Fibroblast of skin of back (primary cell): ENCODE data around the gene CNOT10.
"Not testable (repeated sequence)": the region's sequence is repeated elsewhere in the genome, so short reads cannot be mapped to it uniquely, and the experiment has no call there.

Experiments
- DNase-seq: peaks from one replicate; pipeline ENCODE4 v3.0.0-alpha.2; 2013

CNOT10 gene

GRCh38 chr3:32759342-32759741, 74.4 kb downstream of the CNOT10 start:
- DNase-seq: no peak

- DNase-seq: no peak
Observed at GRCh38 chr3:32764481-32764880, 79.5 kb downstream of the CNOT10 start.

- DNase-seq: no peak
Observed at GRCh38 chr3:32778389-32778788, 93.4 kb downstream of the CNOT10 start.

GRCh38 chr3:32780071-32780734, 95.2 kb downstream of the CNOT10 start:
- no peak for DNase-seq

GRCh38 chr3:32780735-32781210, 95.8 kb downstream of the CNOT10 start:
- DNase-seq: peak; percentile 69

GRCh38 chr3:32781211-32781968, 96.4 kb downstream of the CNOT10 start:
- peak; percentile 81 for DNase-seq

GRCh38 chr3:32781969-32782270, 96.9 kb downstream of the CNOT10 start:
- DNase-seq: not testable (repeated sequence)

- DNase-seq: no peak
Observed at GRCh38 chr3:32782407-32782806, 97.4 kb downstream of the CNOT10 start.

GRCh38 chr3:32791833-32792232, 106.8 kb downstream of the CNOT10 start:
- DNase-seq: no peak

GRCh38 chr3:32794487-32795308, 109.7 kb downstream of the CNOT10 start:
- DNase-seq: no peak

GRCh38 chr3:32796384-32796950, 111.5 kb downstream of the CNOT10 start:
- DNase-seq: not testable (repeated sequence)

GRCh38 chr3:32797776-32798175, 112.8 kb downstream of the CNOT10 start:
- no peak for DNase-seq

GRCh38 chr3:32801440-32801839, 116.5 kb downstream of the CNOT10 start:
- not testable (repeated sequence) for DNase-seq

GRCh38 chr3:32813180-32813579, 128.2 kb downstream of the CNOT10 start:
- no peak for DNase-seq

GRCh38 chr3:32814361-32814760, 129.4 kb downstream of the CNOT10 start:
- DNase-seq: no peak

- DNase-seq: no peak
Observed at GRCh38 chr3:32815841-32816438, 131.0 kb downstream of the CNOT10 start.

- DNase-seq: no peak
Observed at GRCh38 chr3:32816439-32817256, 131.7 kb downstream of the CNOT10 start.

GRCh38 chr3:32817257-32817557, 132.2 kb downstream of the CNOT10 start:
- DNase-seq: no peak

- DNase-seq: peak; percentile 9
Observed at GRCh38 chr3:32817558-32818228, 132.7 kb downstream of the CNOT10 start, which contains the start of gene TRIM71. TRIM71 (plus strand) TSS chr3:32817997; CDS start chr3:32818081, 84 bp downstream.

GRCh38 chr3:32818229-32818969, 133.4 kb downstream of the CNOT10 start:
- DNase-seq: peak; percentile 5
